Measurements from ENCODE around the gene MAP3K19.

Gene MAP3K19

GRCh38 chr2:135030826-135031225 is 16.4 kb downstream of the MAP3K19 start:
- no peak for DNase-seq (ENCODE audit: low spot score)
- Histone ChIP-seq H3K27ac (no peak overlapping the region), H3K4me3 (no peak overlapping the region)
- TF ChIP-seq CTCF (IDR thresholded peaks at IDR 0.05) = no peak

DNA sequence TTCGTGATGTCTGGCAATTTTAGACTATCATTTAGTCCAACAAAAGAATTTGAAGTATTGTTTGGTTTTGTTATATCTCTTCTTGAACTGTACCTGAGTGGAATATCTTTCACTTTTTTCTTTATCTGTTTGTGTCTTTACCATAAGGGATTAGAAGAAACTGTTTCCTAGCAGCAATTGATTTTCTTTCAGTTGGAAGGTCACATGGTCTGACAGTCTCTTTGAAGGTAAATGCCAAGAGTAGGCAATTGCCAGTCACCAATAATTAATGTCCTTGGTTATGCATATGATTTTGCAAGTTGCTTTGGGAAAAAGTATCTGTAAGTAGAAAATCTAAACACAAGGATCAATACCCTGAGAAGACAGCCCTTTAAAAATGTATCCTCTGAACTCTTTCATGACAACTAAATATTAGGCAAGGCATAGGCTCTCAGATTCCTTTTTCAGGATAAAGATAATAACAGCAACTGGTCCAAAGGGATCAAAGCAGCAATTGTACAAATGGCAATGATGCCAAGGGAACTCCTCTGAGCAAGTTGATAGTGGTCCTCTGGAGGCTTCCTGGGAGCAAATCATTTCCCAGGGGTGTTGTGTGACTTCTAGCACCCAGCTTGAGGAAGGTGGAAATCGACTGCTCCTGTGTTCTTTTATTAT is 17.6 kb downstream of the MAP3K19 start:
- TF ChIP-seq CTCF (IDR thresholded peaks at IDR 0.05) = no peak
- no peak overlapping the region for H3K4me3 ChIP-seq

GRCh38 chr2:135023886-135024485 is 23.3 kb downstream of the MAP3K19 start:
- TF ChIP-seq CTCF (IDR thresholded peaks at IDR 0.05) = no peak
- DNase-seq (ENCODE audit: low spot score) = no peak
- Histone ChIP-seq H3K4me3 (no peak overlapping the region), H3K27ac (no peak overlapping the region)

More for the DNA sequence above, 17.6 kb downstream of the MAP3K19 start:
- no peak for DNase-seq (ENCODE audit: low spot score)
- no peak overlapping the region for H3K27ac ChIP-seq

DNA sequence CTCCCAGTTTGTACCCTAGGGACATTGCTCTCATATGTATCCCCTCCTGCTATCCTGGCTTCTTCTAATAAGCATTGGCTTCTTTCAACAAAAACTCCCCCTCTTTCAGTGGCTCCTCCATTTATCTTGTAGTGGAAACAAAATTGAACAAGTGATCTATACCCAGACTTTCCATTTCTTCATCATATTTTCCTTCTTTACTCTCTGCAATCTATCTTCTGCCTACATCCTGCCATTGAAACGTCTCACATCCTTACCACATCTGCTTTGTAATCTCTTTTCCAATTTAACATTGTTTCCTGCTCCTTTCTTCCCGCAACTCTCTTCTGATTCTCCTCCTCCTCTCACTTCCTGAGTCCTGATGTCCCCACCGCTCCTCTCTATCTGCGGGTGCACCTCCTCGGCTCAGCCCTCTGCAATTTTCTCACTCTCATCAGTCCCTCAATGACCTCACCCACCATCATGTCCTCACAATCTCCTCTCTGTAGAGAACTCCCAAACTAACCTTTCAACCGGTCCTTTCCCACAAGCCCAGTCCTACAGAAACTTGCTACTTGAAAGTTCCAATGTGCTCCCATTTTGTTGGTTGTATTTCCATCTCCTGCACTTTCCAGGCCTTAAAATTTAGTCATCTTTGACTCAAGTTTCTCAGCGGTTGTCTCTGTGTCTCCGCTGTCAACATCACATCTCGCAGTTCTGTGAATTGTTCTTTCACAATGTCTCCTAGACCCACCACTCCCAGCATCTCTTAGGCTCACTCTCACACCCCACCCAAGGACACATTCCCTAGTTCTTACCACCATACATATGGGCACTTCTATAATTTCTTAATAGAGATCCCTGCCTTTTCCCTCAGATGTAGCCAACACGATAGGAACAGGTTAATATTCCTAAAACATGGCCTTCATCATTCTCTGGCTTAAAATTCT is 24.0 kb downstream of the MAP3K19 start:
- H3K4me3 ChIP-seq = no peak overlapping the region
- no peak for TF ChIP-seq CTCF (IDR thresholded peaks at IDR 0.05)
- no peak overlapping the region for H3K27ac ChIP-seq
- DNase-seq (ENCODE audit: low spot score) = no peak

GRCh38 chr2:135021618-135022017 is 25.6 kb downstream of the MAP3K19 start:
- TF ChIP-seq CTCF (IDR thresholded peaks at IDR 0.05) = no peak
- DNase-seq (ENCODE audit: low spot score) = no peak
- no peak overlapping the region for H3K27ac ChIP-seq
- no peak overlapping the region for H3K4me3 ChIP-seq

DNA sequence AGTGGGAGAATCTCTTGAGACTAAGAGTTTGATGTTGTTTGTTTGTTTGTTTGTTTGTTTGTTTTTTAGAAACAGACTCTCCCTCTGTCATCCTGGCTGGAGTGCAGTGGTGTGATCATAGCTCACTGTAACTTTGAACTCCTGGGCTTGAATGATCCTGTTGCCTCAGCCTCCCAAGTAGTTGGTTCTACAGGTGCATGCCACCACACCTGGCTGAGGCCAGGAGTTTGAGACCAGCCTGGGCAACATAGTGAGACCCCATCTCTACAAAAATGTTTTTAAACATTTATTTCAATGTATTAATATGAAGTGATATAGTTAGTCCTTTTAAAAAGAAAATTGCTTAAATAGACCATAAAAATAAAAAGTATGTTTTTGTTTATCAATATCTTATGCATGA is 35.6 kb downstream of the MAP3K19 start:
- TF ChIP-seq CTCF (IDR thresholded peaks at IDR 0.05) = no peak

More for the DNA sequence above, 35.6 kb downstream of the MAP3K19 start:
- no peak for DNase-seq (ENCODE audit: low spot score)
- Histone ChIP-seq H3K27ac (no peak overlapping the region), H3K4me3 (no peak overlapping the region)
